Neuron (in vitro differentiated cells): ENCODE data around the gene NUBP1.
"Not testable (repeated sequence)": the region's sequence is repeated elsewhere in the genome, so short reads cannot be mapped to it uniquely, and the experiment has no call there.

Experiments
- H2AFZ ChIP-seq: one replicate; pipeline ENCODE4 v1.6.1; 2013; ENCODE audit warnings: low read depth, mild to moderate bottlenecking, inconsistent platforms, low read length, moderate library complexity
- H3K27me3 ChIP-seq: one replicate; pipeline ENCODE4 v1.6.1; 2013; ENCODE audit warnings: low read length; ENCODE audit not compliant: insufficient read depth
- H3K36me3 ChIP-seq: one replicate; pipeline ENCODE4 v1.6.1; 2013; ENCODE audit warnings: low read length; ENCODE audit not compliant: insufficient read depth
- H3K4me1 ChIP-seq: one replicate; pipeline ENCODE4 v1.6.1; 2013; ENCODE audit warnings: low read length; ENCODE audit not compliant: insufficient read depth
- H3K4me3 ChIP-seq: 2 replicates; pipeline ENCODE4 v1.5.1; 2013; ENCODE audit warnings: mild to moderate bottlenecking, low read length, moderate library complexity
- H3K9me3 ChIP-seq: one replicate; pipeline ENCODE4 v1.6.1; 2013; ENCODE audit warnings: low read length

Gene NUBP1

DNA sequence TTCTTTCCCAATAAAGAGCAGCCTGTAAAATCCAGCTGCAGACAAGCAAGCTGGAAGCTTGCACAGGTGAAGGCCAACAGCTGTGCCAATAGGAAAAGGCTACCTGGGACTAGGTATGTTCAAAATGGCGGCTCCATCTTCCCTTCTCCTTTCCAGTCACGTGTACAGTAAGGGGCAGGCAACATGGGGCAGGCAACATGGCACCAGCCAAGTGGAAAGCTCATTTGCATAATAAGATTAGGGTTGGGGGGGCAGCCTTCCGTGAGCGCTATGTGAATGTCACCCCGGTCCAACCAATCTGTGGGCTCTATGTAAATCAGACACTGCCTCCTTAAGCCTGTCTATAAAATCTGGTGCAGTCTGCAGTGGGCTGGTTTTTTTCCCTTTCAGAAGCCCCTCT, 43.7 kb downstream of the NUBP1 start:
- H2AFZ ChIP-seq: no peak overlapping the region
- no peaks in the 10 kb centered on the region for H3K27me3 ChIP-seq
- H3K4me3 ChIP-seq: no peak overlapping the region
- peaks cover 3% of the 10 kb centered on the region for H3K9me3 ChIP-seq
- no peaks in the 10 kb centered on the region for H3K36me3 ChIP-seq
- no peaks in the 10 kb centered on the region for H3K4me1 ChIP-seq

DNA sequence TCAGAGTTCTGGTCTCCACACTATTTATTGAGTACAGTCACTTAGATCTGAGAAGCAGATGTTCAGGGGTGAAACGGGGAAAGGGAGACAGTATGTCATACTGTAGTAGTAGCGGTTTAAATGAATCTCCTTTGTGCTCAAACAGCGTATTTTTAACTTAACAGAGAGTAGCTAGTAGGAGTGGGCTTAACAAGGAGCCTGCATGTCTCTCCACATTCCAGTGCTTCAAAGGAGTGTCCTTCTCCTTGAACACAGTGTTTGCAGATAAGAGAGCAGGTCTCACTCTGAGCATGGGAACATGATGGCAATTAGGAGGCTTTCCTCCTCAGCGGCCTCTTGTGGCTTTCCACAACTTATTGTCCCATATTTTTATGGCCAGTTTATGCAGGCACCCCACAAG, 45.0 kb downstream of the NUBP1 start:
- not testable (repeated sequence) for H3K9me3 ChIP-seq, H3K4me3 ChIP-seq, H3K4me1 ChIP-seq, H2AFZ ChIP-seq, H3K27me3 ChIP-seq, H3K36me3 ChIP-seq

DNA sequence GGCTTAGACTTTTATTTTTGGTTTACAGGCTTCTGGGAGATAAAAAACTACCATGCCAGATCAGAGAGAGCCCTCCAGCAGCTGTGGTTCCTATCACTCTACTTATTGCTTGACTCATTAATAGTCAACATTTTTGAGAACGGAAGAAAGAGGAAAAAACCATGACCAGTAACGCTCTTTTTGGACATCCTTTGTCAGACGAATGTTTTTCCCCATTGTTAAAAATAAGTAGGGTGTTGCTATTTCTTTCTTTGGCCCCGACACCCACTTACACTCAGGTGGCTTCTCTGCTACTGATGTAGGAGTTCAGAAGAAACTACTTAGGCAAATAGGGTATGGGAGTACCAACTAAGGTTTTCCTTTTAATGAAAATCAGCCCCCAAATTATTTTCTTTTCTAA, 47.4 kb downstream of the NUBP1 start:
- Histone ChIP-seq H3K4me3 (no peak overlapping the region), H3K36me3 (no peaks in the 10 kb centered on the region), H3K9me3 (peaks cover 3% of the 10 kb centered on the region), H3K4me1 (no peaks in the 10 kb centered on the region), H3K27me3 (no peaks in the 10 kb centered on the region), H2AFZ (no peak overlapping the region)

DNA sequence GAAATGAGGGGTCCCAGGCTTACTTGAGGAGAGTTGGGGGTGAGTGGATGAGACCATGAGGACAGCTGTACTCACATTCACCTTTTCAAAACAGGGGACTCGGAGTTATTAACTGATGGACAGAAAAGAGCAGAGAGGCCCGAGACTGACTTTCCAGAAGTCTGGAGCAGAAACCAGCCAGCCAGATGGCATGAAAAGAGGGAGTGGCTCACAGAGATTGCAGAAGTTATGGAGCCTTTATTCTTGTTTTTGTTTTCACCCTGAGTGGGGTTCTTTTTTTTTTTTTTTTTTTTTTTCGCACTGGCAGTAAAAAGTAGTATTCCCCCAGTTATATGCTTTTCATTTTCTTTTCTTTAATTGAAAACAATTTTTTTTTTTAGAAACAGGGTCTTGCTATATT, 56.1 kb downstream of the NUBP1 start:
- H3K27me3 ChIP-seq: no peaks in the 10 kb centered on the region
- no peak overlapping the region for H2AFZ ChIP-seq
- no peaks in the 10 kb centered on the region for H3K36me3 ChIP-seq
- H3K9me3 ChIP-seq: no peaks in the 10 kb centered on the region
- no peaks in the 10 kb centered on the region for H3K4me1 ChIP-seq
- H3K4me3 ChIP-seq: no peak overlapping the region

DNA sequence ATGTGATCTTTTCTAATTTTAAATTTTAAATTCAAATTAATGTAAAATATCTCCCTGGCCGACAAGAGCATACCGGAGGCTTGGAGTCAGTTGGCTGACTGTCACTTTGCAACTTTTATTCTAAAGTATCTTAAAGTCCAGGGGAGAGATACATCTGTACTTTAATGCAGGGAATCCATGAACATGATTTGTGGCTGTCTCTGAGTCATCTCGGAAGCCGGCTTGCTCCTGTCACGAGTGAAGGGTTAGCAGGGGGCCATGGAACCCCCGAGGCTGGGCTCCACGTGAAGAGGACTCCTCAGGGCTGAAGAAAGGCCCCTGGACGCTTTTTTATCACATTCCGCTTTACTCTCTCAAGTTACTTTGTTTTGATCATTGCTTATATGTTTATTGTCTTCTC, 61.7 kb downstream of the NUBP1 start:
- no peaks in the 10 kb centered on the region for H3K27me3 ChIP-seq
- H3K9me3 ChIP-seq: no peaks in the 10 kb centered on the region
- H2AFZ ChIP-seq: no peak overlapping the region
- no peak overlapping the region for H3K4me3 ChIP-seq
- no peaks in the 10 kb centered on the region for H3K4me1 ChIP-seq
- H3K36me3 ChIP-seq: no peaks in the 10 kb centered on the region

DNA sequence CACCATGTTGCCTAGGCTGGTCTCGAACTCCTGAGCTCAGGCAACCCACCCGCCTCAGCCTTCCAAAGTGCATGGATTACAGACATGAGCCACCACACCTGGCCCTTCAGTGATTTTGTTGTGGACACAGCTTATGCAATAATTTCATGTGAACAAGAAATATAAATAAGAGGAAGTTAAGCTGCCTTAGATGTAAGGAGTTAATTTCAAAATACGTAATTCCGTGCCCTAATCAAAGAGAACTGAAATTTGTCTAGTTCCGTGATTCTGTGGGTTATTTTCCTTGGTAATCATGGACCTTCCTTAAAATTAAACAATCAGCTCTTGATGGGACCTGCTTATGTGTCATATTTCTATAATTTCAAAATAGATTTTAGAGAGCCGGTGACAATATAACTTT, 63.1 kb downstream of the NUBP1 start:
- no peaks in the 10 kb centered on the region for H3K27me3 ChIP-seq

DNA sequence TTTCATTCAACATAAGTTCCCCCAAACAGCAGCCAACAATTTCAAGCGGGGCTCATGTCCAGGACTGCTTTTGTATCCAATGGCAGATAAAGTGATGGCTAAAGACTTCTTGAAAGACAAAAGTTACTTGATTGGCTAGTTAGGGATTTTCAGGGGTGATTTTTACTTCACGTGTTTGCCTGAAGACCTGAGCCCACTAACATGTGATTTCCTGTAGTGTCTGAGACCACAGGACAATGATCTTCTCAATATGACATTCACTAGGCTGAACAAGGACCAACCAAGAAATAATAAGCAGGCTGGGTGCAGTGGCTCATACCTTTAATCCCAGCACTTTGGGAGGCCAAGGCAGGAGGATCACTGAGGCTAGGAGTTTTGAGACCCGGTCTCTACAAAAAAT, 64.6 kb downstream of the NUBP1 start:
- no peak overlapping the region for H3K4me3 ChIP-seq
- H3K4me1 ChIP-seq: no peaks in the 10 kb centered on the region
- H3K9me3 ChIP-seq: no peaks in the 10 kb centered on the region
- H3K36me3 ChIP-seq: no peaks in the 10 kb centered on the region
- no peaks in the 10 kb centered on the region for H3K27me3 ChIP-seq
- H2AFZ ChIP-seq: no peak overlapping the region

More for the DNA sequence above, 63.1 kb downstream of the NUBP1 start:
- Histone ChIP-seq H3K4me1 (no peaks in the 10 kb centered on the region), H3K9me3 (no peaks in the 10 kb centered on the region), H2AFZ (no peak overlapping the region), H3K4me3 (no peak overlapping the region), H3K36me3 (no peaks in the 10 kb centered on the region)

DNA sequence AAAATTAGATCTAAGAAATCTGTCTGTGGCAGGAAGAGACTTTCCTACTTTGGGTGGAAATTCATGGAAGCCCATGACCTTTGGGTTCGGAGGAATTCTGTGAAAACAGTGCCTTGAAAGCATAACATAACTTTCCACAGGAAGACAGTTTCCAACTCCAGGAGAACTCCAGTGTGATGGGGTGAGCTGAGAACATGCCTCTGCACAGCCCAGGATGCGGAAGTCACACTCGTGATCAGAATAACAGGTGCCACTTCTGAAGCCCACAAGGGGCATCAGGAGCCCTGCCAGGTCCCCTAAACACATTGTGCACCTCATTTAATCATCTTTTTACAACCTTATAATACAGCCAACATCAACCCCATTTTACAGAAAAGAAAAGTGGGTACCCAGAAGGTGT, 65.2 kb downstream of the NUBP1 start:
- H3K4me1 ChIP-seq: no peaks in the 10 kb centered on the region
- no peaks in the 10 kb centered on the region for H3K27me3 ChIP-seq
- H3K9me3 ChIP-seq: no peaks in the 10 kb centered on the region
- no peak overlapping the region for H3K4me3 ChIP-seq
- H2AFZ ChIP-seq: no peak overlapping the region
- H3K36me3 ChIP-seq: no peaks in the 10 kb centered on the region

DNA sequence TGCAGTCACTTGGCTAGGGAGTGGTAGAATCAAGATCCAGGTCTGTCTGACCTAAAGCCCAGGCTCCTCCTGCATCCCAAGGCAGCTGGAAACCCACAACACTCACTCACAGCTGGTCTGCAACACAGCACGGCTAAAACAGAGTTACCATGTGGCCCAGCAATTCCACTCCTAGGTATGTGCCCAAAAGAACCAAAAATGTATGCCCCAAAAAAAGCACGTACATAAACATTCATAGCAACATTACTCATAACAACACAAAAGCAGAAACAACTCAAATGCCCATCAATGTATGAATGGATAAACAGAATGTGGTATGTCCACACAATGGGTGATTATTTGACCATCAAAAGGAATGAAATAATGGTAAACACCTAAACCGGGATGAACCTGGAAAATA, 66.1 kb downstream of the NUBP1 start:
- no peak overlapping the region for H2AFZ ChIP-seq
- no peak overlapping the region for H3K4me3 ChIP-seq
- no peaks in the 10 kb centered on the region for H3K4me1 ChIP-seq
- no peaks in the 10 kb centered on the region for H3K36me3 ChIP-seq
- no peaks in the 10 kb centered on the region for H3K9me3 ChIP-seq
- no peaks in the 10 kb centered on the region for H3K27me3 ChIP-seq

DNA sequence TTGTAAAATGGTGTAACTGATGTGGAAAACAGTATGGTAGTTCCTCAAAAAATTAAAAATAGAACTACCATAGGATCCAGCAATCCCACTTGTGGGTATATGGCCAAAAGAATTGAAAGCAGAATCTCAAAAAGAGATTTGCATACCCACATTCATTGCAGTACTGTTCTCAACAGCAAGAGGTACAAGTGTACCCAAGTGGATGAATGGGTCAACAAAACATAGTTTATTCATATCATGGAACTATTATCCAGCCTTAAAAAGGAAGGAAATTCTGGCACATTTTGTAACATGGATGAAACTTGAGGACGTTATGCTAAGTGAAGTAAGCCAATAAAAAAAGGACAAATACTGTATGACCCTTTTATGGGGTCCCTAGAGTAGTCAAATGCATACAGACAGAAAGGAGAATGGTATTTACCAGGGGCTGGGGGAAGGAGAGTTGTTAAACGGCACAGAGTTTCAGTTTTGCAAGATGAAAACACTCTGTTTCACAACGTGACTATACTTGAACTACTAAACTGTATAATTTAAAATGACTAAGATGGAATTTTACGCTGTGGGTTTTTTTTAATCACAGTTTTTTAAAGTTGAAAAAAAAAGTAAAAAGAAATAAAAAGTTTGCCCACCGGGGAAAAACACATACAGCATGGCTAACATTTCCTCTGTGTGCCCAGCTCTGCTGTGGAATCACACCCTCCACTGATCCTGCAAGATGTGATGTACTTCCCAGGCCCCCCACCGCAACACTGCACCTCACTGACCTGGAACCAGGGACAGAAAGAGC, 68.9 kb downstream of the NUBP1 start:
- Histone ChIP-seq H3K9me3 (no peaks in the 10 kb centered on the region), H3K36me3 (no peaks in the 10 kb centered on the region), H3K4me3 (no peak overlapping the region), H2AFZ (no peak overlapping the region), H3K27me3 (peaks cover 6% of the 10 kb centered on the region), H3K4me1 (no peaks in the 10 kb centered on the region)

DNA sequence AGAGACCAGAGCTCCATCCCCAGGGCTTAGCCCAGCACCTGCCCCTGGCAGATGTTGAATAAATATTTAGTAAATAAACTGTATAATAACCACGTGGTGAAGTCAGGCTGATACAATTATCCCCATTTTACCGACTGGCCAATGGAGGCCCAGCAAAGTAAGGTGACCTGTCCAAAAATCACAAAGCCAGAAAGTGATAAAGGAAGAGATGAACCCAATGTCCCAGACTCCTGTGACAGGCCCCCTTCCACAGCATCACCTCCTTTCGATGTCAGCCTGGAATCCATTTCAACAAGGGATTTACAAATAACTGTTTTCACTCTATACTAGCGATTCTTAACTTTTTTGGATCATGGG, 69.4 kb downstream of the NUBP1 start:
- Histone ChIP-seq H3K36me3 (no peaks in the 10 kb centered on the region), H3K4me1 (no peaks in the 10 kb centered on the region), H2AFZ (no peak overlapping the region), H3K4me3 (no peak overlapping the region), H3K27me3 (peaks cover 11% of the 10 kb centered on the region), H3K9me3 (no peaks in the 10 kb centered on the region)

DNA sequence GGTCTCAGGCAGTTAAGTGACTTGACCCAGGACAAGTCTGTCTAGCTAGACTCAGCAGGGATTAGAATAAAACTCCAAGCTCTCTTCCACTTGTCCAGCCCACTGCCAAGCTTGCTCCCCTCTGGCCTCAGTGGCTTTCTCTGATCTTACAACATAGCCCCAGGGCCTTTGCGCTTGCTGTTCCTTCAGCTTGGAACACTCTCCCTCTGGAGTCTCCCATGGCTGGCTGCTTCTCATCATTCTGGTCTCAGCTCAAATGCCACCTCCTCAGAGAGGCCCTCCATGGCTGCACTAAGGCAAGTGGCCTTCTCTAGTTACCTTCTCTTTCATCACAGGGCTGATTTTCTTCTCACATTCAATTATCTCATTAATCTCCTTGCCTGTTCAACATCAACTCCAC, 73.9 kb downstream of the NUBP1 start:
- no peaks in the 10 kb centered on the region for H3K36me3 ChIP-seq
- no peak overlapping the region for H3K4me3 ChIP-seq
- H3K4me1 ChIP-seq: no peaks in the 10 kb centered on the region
- H3K9me3 ChIP-seq: no peaks in the 10 kb centered on the region
- no peak overlapping the region for H2AFZ ChIP-seq
- H3K27me3 ChIP-seq: peaks cover 34% of the 10 kb centered on the region

DNA sequence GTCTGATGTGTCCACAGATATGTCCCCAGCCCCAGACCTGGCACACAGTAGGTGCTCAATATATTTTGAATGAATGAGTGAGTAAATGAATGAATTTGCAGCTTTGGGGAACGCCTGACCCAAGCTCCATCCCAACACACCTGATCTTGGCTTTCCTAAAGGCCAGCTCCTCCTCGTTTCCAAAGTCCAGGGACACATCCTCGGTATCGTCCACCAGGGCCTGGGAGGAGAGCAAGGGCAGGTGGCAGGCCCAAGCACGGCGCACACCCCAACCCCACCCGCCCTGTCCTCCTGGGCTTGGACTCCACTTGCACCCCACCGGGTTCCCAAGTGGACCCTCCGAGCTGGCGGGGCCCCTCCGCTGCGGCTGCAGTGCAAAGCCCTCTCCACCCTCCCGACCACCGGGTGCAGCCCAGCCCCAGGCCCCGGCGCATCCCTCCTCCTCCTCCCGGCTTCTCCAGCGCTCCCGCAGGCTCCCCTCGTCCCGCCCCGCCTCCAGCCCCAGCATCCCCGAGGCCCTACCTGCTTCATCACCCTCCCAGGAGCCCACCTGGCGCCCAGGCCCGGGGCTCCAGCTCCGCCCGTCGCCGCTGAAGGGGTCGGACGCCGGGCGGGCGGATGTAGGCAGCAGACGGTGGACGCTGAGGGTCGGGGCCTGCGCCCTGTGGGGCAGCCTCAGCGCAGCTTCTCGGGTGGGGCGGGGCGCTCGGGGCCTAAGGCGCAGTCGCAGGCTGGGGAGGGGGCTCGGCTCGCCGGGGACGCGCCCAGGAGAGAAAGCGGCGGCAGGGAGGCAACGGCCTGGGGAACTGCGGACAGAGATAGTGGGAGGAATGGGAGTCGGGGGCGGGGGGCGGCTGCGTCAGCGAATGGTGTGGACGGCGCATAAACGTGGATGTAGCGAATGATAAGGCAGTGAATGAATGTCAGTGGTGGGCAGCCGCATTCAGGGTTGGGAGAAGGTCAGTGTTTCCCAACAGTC, 74.6 kb downstream of the NUBP1 start, which contains the start of gene TVP23A:
TSS of gene TVP23A (minus strand) at position 832 of the 979 bp plus-strand sequence. CDS start at position 531, 301 bp downstream.
- Histone ChIP-seq H3K9me3 (no peaks in the 10 kb centered on the region), H3K27me3 (peaks cover 34% of the 10 kb centered on the region), H3K4me1 (no peaks in the 10 kb centered on the region), H2AFZ (peak within 1 kb of the TSS; percentile 65), H3K36me3 (no peaks in the 10 kb centered on the region), H3K4me3 (peak within 1 kb of the TSS; percentile 26)
